GM23338 (cell line): ENCODE measurements around the gene ZSWIM9. TPM values are rescaled to one million over a fixed set of nuclear protein-coding genes. Genes with fewer than 3 reads are reported as not detected.

Experiments
- ATAC-seq: fragments of 200-7000 bp; cut with Tn5 transposase; 3 replicates; pipeline ENCODE4 v1.9.1; 2020
- DNase-seq: peaks from one replicate; pipeline ENCODE4 v3.0.0-alpha.2; 2015; ENCODE audit warnings: low spot score
- H2AFZ ChIP-seq: fragments of 200-600 bp; sonication (generic); 2 replicates; pipeline ENCODE4 v1.8.0; 2016; ENCODE audit warnings: antibody characterized with exemption, mild to moderate bottlenecking, moderate library complexity
- H3F3A ChIP-seq: fragments of 200-600 bp; sonication (generic); replicated peaks from 2 replicates; pipeline ENCODE4 v1.8.0; 2017; ENCODE audit warnings: antibody characterized with exemption, mixed run types, low read depth
- H3K27ac ChIP-seq: fragments of 200-600 bp; sonication (generic); 2 replicates; pipeline ENCODE4 v1.6.1; 2016; ENCODE audit warnings: low read depth
- H3K27me3 ChIP-seq: fragments of 200-600 bp; sonication (generic); 2 replicates; pipeline ENCODE4 v1.8.0; 2016; ENCODE audit warnings: mild to moderate bottlenecking, mixed run types, moderate library complexity; ENCODE audit not compliant: insufficient read depth
- H3K36me3 ChIP-seq: fragments of 200-600 bp; sonication (generic); 2 replicates; pipeline ENCODE4 v1.8.0; 2016; ENCODE audit warnings: mild to moderate bottlenecking; ENCODE audit not compliant: insufficient read depth
- H3K4me1 ChIP-seq: fragments of 200-600 bp; sonication (generic); 2 replicates; pipeline ENCODE4 v1.8.0; 2016; ENCODE audit warnings: mild to moderate bottlenecking, moderate library complexity; ENCODE audit not compliant: insufficient read depth
- H3K4me2 ChIP-seq: fragments of 200-600 bp; sonication (generic); 2 replicates; pipeline ENCODE4 v1.7.1; 2017; ENCODE audit warnings: mixed run types
- H3K4me3 ChIP-seq: fragments of 200-600 bp; sonication (generic); 2 replicates; pipeline ENCODE4 v1.6.1; 2016; ENCODE audit warnings: mixed run types
- H3K79me2 ChIP-seq: fragments of 200-600 bp; sonication (generic); replicated peaks from 2 replicates; pipeline ENCODE4 v1.8.0; 2017; ENCODE audit warnings: mild to moderate bottlenecking; ENCODE audit not compliant: insufficient read depth
- H3K9me2 ChIP-seq: fragments of 200-600 bp; sonication (generic); 2 replicates; pipeline ENCODE4 v1.8.0; 2017; ENCODE audit not compliant: insufficient read depth
- H4K20me1 ChIP-seq: fragments of 200-600 bp; sonication (generic); replicated peaks from 2 replicates; pipeline ENCODE4 v1.8.0; 2017; ENCODE audit warnings: mild to moderate bottlenecking; ENCODE audit not compliant: insufficient read depth
- H3K27ac Mint-ChIP-seq: 2 replicates; pipeline ENCODE4 v1.8.0; 2020; ENCODE audit warnings: inconsistent platforms, mild to moderate bottlenecking, moderate library complexity, mixed read lengths
- H3K27me3 Mint-ChIP-seq: 3 replicates; pipeline ENCODE4 v1.8.0; 2022; ENCODE audit warnings: low read depth, mild to moderate bottlenecking, moderate library complexity, mixed read lengths, inconsistent platforms; ENCODE audit not compliant: insufficient read depth, poor library complexity
- H3K36me3 Mint-ChIP-seq: 3 replicates; pipeline ENCODE4 v1.8.0; 2021; ENCODE audit warnings: low read depth, mild to moderate bottlenecking, inconsistent platforms, moderate library complexity, mixed read lengths
- H3K4me1 Mint-ChIP-seq: 3 replicates; pipeline ENCODE4 v1.8.0; 2020; ENCODE audit warnings: mild to moderate bottlenecking, inconsistent platforms, mixed read lengths
- H3K4me3 Mint-ChIP-seq: 3 replicates; pipeline ENCODE4 v1.8.0; 2021; ENCODE audit warnings: moderate library complexity, mild to moderate bottlenecking, inconsistent platforms, mixed read lengths
- H3K9me3 Mint-ChIP-seq: 3 replicates; pipeline ENCODE4 v1.8.0; 2020; ENCODE audit warnings: moderate library complexity, mild to moderate bottlenecking, inconsistent platforms, mixed read lengths
- CREB1 ChIP-seq: fragments of 250-450 bp; sonication (Bioruptor Pico); IDR thresholded peaks from 2 replicates; pipeline ENCODE4 v1.5.0; 2020; ENCODE audit warnings: low read depth, mild to moderate bottlenecking, moderate library complexity
- EZH2 ChIP-seq: fragments of 200-600 bp; sonication (generic); IDR thresholded peaks from one replicate; pipeline ENCODE4 v1.8.0; 2017; ENCODE audit warnings: antibody characterized with exemption, mild to moderate bottlenecking, low read depth; ENCODE audit not compliant: unreplicated experiment
- EZH2phosphoT487 ChIP-seq: fragments of 200-600 bp; sonication (generic); IDR thresholded peaks from one replicate; pipeline ENCODE4 v1.8.1; 2018; ENCODE audit warnings: antibody characterized with exemption; ENCODE audit not compliant: unreplicated experiment
- JUNB ChIP-seq: IDR thresholded peaks from one replicate; pipeline ENCODE4 v1.6.1; 2016; ENCODE audit warnings: antibody characterized with exemption; ENCODE audit not compliant: unreplicated experiment
- NANOG ChIP-seq: IDR thresholded peaks from 2 replicates; pipeline ENCODE4 v1.6.1; 2016; ENCODE audit warnings: antibody characterized with exemption, borderline replicate concordance
- POLR2AphosphoS5 ChIP-seq: IDR thresholded peaks from 2 replicates; pipeline ENCODE4 v1.6.1; 2016; ENCODE audit warnings: antibody characterized with exemption, low read depth
- STAT1 ChIP-seq: IDR thresholded peaks from one replicate; pipeline ENCODE4 v1.6.1; 2016; ENCODE audit warnings: antibody characterized with exemption; ENCODE audit not compliant: unreplicated experiment
- ZNF114 ChIP-seq: fragments of 250-450 bp; sonication (Bioruptor Pico); IDR thresholded peaks from 2 replicates; pipeline ENCODE4 v1.5.0; 2020; ENCODE audit warnings: mild to moderate bottlenecking, moderate library complexity
- ZNF331 ChIP-seq: fragments of 250-450 bp; sonication (Bioruptor Pico); IDR thresholded peaks from 2 replicates; pipeline ENCODE4 v1.5.0; 2020; ENCODE audit warnings: low read depth, mild to moderate bottlenecking, moderate library complexity
- polyA plus RNA-seq: library from polyadenylated mRNA; unstranded; fragments of >200 nt; fragmentation: Nextera tagmentation; extraction: Ambion mirVana; gene quantifications from 2 replicates; pipeline ENCODE4 v1.2.1, GENCODE V29; 2016
- total RNA-seq: library from RNA; depleted of rRNA; stranded (reverse); fragments of >200 nt; shearing (Covaris generic); gene quantifications from 2 replicates; pipeline ENCODE4 v1.2.3, GENCODE V29; 2014
- TF ChIP-seq, protein P1 (sequence below), 2 experiments: fragments of 200-600 bp in 1 of 2; sonication (generic) in 1 of 2; conservative IDR thresholded peaks; 2 replicates each; pipeline versions ENCODE4 v1.5.1 to v1.6.1; 2016 to 2017; ENCODE audit warnings: antibody characterized with exemption in 2 of 2, low read depth in 2 of 2, mild to moderate bottlenecking in 2 of 2, moderate library complexity in 1 of 2
- TF ChIP-seq, protein P2 (sequence below): IDR thresholded peaks from 2 replicates; pipeline ENCODE4 v1.6.1; 2016; ENCODE audit warnings: antibody characterized with exemption
- TF ChIP-seq, protein P3 (sequence below): fragments of 250-450 bp; sonication (Bioruptor Pico); IDR thresholded peaks from 2 replicates; pipeline ENCODE4 v1.5.0; 2020; ENCODE audit warnings: mild to moderate bottlenecking, moderate library complexity
- TF ChIP-seq, protein P4 (sequence below): IDR thresholded peaks from one replicate; pipeline ENCODE4 v1.6.1; 2018; ENCODE audit warnings: antibody characterized with exemption; ENCODE audit not compliant: unreplicated experiment

The ZSWIM9 gene
- total and polyA plus RNA-seq, 2 experiments from 2014 or later, result 2.9 to 9.1 TPM

DNA sequence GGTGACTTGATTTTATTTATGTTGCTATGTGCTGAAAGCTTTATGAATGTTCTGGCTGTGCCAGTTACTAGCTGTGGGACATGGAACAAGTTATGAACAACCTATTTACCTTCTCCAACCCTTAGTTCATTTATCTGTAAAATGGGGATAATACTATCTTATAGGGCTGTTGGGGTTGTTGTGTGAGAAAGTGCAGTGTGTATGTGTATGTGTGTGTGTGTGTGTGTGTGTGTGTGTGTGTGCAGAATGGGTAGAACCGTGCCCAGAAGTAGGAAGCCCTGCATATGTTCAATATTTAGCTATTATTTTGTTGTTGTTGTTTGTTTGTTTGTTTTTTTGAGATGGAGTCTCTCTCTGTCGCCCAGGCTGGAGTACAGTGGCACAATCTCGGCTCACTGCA, 20.4 kb downstream of the ZSWIM9 start:
- H3K36me3 ChIP-seq, result no peaks in the 10 kb centered on the region
- H3K27ac ChIP-seq, result no peak overlapping the region
- H3K4me1 ChIP-seq, result no peaks in the 10 kb centered on the region; the same call in 1 of the 2 replicates
- no peak overlapping the region for H3K4me3 ChIP-seq
- peak overlapping the region; percentile 14; the same call in 2 of the 3 replicates for H3K4me3 Mint-ChIP-seq
- H3K9me3 Mint-ChIP-seq, result peaks cover 22% of the 10 kb centered on the region; the same call in 2 of the 3 replicates
- H3K27me3 Mint-ChIP-seq, result peaks cover 16% of the 10 kb centered on the region
- peak overlapping the region; percentile 77; the same call in 1 of the 2 replicates for H3K27ac Mint-ChIP-seq
- H3K79me2 ChIP-seq, result no peaks in the 10 kb centered on the region
- no peak overlapping the region for H2AFZ ChIP-seq
- H3K36me3 Mint-ChIP-seq, result peaks cover 42% of the 10 kb centered on the region
- peak overlapping the region; percentile 16; the same call in 1 of the 2 replicates for H3K4me2 ChIP-seq
- no peaks in the 10 kb centered on the region for H3K27me3 ChIP-seq
- H3K9me2 ChIP-seq, result no peaks in the 10 kb centered on the region
- no peak for ATAC-seq
- peaks cover 16% of the 10 kb centered on the region for H3K4me1 Mint-ChIP-seq
- no peaks in the 10 kb centered on the region; the same call in 1 of the 2 replicates for H4K20me1 ChIP-seq
- no peaks in the 10 kb centered on the region; the same call in 1 of the 2 replicates for H3F3A ChIP-seq
- no peak for TF ChIP-seq JUNB
- TF ChIP-seq POLR2AphosphoS5, result no peak
- TF ChIP-seq STAT1, result no peak
- TF ChIP-seq, protein P1, sequence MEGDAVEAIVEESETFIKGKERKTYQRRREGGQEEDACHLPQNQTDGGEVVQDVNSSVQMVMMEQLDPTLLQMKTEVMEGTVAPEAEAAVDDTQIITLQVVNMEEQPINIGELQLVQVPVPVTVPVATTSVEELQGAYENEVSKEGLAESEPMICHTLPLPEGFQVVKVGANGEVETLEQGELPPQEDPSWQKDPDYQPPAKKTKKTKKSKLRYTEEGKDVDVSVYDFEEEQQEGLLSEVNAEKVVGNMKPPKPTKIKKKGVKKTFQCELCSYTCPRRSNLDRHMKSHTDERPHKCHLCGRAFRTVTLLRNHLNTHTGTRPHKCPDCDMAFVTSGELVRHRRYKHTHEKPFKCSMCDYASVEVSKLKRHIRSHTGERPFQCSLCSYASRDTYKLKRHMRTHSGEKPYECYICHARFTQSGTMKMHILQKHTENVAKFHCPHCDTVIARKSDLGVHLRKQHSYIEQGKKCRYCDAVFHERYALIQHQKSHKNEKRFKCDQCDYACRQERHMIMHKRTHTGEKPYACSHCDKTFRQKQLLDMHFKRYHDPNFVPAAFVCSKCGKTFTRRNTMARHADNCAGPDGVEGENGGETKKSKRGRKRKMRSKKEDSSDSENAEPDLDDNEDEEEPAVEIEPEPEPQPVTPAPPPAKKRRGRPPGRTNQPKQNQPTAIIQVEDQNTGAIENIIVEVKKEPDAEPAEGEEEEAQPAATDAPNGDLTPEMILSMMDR (conservative IDR thresholded peaks at IDR 0.05; ENCODE audit: low read depth in 2 of 2), result no peak
- TF ChIP-seq, protein P2, sequence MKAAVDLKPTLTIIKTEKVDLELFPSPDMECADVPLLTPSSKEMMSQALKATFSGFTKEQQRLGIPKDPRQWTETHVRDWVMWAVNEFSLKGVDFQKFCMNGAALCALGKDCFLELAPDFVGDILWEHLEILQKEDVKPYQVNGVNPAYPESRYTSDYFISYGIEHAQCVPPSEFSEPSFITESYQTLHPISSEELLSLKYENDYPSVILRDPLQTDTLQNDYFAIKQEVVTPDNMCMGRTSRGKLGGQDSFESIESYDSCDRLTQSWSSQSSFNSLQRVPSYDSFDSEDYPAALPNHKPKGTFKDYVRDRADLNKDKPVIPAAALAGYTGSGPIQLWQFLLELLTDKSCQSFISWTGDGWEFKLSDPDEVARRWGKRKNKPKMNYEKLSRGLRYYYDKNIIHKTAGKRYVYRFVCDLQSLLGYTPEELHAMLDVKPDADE, result no peak
- no peak for TF ChIP-seq EZH2
- TF ChIP-seq EZH2phosphoT487, result no peak
- TF ChIP-seq, protein P3, sequence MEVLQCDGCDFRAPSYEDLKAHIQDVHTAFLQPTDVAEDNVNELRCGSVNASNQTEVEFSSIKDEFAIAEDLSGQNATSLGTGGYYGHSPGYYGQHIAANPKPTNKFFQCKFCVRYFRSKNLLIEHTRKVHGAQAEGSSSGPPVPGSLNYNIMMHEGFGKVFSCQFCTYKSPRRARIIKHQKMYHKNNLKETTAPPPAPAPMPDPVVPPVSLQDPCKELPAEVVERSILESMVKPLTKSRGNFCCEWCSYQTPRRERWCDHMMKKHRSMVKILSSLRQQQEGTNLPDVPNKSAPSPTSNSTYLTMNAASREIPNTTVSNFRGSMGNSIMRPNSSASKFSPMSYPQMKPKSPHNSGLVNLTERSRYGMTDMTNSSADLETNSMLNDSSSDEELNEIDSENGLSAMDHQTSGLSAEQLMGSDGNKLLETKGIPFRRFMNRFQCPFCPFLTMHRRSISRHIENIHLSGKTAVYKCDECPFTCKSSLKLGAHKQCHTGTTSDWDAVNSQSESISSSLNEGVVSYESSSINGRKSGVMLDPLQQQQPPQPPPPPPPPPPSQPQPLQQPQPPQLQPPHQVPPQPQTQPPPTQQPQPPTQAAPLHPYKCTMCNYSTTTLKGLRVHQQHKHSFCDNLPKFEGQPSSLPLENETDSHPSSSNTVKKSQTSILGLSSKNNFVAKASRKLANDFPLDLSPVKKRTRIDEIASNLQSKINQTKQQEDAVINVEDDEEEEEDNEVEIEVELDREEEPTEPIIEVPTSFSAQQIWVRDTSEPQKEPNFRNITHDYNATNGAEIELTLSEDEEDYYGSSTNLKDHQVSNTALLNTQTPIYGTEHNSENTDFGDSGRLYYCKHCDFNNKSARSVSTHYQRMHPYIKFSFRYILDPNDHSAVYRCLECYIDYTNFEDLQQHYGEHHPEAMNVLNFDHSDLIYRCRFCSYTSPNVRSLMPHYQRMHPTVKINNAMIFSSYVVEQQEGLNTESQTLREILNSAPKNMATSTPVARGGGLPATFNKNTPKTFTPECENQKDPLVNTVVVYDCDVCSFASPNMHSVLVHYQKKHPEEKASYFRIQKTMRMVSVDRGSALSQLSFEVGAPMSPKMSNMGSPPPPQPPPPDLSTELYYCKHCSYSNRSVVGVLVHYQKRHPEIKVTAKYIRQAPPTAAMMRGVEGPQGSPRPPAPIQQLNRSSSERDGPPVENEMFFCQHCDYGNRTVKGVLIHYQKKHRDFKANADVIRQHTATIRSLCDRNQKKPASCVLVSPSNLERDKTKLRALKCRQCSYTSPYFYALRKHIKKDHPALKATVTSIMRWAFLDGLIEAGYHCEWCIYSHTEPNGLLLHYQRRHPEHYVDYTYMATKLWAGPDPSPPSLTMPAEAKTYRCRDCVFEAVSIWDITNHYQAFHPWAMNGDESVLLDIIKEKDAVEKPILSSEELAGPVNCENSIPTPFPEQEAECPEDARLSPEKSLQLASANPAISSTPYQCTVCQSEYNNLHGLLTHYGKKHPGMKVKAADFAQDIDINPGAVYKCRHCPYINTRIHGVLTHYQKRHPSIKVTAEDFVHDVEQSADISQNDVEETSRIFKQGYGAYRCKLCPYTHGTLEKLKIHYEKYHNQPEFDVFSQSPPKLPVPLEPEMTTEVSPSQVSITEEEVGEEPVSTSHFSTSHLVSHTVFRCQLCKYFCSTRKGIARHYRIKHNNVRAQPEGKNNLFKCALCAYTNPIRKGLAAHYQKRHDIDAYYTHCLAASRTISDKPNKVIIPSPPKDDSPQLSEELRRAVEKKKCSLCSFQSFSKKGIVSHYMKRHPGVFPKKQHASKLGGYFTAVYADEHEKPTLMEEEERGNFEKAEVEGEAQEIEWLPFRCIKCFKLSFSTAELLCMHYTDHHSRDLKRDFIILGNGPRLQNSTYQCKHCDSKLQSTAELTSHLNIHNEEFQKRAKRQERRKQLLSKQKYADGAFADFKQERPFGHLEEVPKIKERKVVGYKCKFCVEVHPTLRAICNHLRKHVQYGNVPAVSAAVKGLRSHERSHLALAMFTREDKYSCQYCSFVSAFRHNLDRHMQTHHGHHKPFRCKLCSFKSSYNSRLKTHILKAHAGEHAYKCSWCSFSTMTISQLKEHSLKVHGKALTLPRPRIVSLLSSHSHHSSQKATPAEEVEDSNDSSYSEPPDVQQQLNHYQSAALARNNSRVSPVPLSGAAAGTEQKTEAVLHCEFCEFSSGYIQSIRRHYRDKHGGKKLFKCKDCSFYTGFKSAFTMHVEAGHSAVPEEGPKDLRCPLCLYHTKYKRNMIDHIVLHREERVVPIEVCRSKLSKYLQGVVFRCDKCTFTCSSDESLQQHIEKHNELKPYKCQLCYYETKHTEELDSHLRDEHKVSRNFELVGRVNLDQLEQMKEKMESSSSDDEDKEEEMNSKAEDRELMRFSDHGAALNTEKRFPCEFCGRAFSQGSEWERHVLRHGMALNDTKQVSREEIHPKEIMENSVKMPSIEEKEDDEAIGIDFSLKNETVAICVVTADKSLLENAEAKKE, result no peak
- no peak for TF ChIP-seq ZNF114
- no peak for TF ChIP-seq NANOG
- TF ChIP-seq ZNF331, result no peak
- TF ChIP-seq, protein P4, sequence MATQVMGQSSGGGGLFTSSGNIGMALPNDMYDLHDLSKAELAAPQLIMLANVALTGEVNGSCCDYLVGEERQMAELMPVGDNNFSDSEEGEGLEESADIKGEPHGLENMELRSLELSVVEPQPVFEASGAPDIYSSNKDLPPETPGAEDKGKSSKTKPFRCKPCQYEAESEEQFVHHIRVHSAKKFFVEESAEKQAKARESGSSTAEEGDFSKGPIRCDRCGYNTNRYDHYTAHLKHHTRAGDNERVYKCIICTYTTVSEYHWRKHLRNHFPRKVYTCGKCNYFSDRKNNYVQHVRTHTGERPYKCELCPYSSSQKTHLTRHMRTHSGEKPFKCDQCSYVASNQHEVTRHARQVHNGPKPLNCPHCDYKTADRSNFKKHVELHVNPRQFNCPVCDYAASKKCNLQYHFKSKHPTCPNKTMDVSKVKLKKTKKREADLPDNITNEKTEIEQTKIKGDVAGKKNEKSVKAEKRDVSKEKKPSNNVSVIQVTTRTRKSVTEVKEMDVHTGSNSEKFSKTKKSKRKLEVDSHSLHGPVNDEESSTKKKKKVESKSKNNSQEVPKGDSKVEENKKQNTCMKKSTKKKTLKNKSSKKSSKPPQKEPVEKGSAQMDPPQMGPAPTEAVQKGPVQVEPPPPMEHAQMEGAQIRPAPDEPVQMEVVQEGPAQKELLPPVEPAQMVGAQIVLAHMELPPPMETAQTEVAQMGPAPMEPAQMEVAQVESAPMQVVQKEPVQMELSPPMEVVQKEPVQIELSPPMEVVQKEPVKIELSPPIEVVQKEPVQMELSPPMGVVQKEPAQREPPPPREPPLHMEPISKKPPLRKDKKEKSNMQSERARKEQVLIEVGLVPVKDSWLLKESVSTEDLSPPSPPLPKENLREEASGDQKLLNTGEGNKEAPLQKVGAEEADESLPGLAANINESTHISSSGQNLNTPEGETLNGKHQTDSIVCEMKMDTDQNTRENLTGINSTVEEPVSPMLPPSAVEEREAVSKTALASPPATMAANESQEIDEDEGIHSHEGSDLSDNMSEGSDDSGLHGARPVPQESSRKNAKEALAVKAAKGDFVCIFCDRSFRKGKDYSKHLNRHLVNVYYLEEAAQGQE, result no peak
- no peak for TF ChIP-seq CREB1 (CRISPR knock-in tag)
- no peak for DNase-seq
